D721Med (cell line): ENCODE results near the gene KRTAP4-9.

ENCODE experiments used
- DNase-seq: peaks from one replicate; pipeline ENCODE4 v3.0.0; 2011; ENCODE audit warnings: low spot score; ENCODE audit not compliant: insufficient read length
- FAIRE-seq: peaks from 2 replicates; lab custom pipeline; 2011; peaks lifted over from hg19 to GRCh38; lab: Jason Lieb, UNC
- TF ChIP-seq, protein P1 (sequence below): IDR thresholded peaks from 2 replicates; pipeline ENCODE4 v1.5.1; 2012; ENCODE audit warnings: mild to moderate bottlenecking, control low read depth; ENCODE audit not compliant: insufficient read depth; ENCODE audit errors: missing control alignments

The KRTAP4-9 gene

DNA sequence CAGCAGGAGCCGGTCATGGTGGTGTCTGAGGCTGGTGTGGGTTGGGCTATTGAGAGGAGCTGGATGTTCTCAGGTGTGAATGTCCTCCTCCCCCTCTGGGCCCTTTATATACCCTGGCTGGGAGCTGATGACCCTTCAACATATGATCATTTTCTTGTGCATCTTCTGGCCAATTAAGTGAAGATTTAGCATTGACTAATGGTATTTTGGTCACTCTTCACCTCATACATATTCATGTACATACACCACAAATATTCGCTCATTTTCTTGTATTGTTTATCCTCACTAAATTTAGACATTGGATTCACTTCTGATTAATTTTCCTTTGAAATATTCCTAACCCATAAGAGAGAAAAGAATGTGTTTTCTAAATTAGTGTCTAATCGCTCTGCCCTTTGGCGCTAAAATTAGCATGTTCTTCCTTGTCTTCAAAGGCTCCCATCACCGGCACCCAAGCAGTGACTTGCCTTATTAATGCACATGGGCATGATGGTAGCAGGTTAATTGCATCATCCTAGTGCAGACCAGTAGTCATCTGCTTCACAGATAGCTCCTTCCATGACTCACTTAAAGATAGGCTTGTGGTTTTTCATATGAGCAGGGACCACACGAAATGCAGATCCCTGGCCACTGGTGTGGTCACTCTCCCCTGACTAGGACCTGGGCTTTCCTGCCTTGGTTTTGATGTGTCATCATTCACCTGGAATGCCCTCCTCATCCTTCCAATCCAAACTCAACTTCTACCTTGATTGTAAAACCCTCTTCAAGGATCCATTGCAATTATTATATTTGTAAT lies 39.2 kb upstream of the KRTAP4-9 start, which contains the start of gene KRTAP2-4:
Gene KRTAP2-4, minus strand, starts transcription at position 51 of the 796 bp plus-strand sequence. Its CDS starts 34 bp downstream, at position 17.
- FAIRE-seq (no peak), DNase-seq (no peak)
- TF ChIP-seq, protein P1, sequence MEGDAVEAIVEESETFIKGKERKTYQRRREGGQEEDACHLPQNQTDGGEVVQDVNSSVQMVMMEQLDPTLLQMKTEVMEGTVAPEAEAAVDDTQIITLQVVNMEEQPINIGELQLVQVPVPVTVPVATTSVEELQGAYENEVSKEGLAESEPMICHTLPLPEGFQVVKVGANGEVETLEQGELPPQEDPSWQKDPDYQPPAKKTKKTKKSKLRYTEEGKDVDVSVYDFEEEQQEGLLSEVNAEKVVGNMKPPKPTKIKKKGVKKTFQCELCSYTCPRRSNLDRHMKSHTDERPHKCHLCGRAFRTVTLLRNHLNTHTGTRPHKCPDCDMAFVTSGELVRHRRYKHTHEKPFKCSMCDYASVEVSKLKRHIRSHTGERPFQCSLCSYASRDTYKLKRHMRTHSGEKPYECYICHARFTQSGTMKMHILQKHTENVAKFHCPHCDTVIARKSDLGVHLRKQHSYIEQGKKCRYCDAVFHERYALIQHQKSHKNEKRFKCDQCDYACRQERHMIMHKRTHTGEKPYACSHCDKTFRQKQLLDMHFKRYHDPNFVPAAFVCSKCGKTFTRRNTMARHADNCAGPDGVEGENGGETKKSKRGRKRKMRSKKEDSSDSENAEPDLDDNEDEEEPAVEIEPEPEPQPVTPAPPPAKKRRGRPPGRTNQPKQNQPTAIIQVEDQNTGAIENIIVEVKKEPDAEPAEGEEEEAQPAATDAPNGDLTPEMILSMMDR: no peak

DNA sequence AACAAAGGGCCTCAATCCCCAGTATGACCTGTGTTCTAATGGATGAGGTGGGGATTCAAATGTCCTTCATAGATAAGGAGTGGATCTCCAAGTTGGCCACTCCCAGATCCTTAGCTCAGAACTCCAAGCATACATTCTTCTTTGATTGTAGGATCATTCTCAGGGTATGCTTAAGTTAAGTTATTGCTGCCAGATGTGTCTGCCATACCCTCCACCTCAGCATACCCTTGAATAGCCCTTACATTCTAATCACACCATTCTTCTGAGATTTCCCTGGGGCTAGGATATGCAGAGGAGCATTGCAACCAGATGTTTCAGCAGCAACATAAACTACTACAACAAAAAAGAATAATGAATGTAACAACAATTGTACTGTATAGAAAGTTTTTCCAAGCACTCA lies 37.9 kb upstream of the KRTAP4-9 start:
- no peak for FAIRE-seq
- TF ChIP-seq, protein P1: no peak

DNA sequence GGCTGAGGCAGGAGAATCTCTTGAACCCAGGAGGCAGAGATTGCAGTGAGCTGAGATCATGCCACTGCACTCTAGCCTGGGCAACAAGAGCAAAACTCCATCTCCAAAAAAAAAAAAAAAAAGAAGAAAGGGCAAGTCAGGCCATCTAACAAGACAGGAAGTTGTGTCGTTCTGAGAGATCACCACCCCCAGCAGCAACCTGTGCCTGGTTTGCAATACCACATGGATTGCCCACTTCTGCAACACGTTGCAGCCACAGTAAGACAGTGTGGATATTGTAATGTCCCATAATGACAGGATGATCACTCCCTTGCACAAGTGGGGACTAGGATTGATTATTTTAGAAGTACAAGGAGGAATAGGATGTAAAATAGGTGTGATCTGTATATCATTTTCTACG lies 36.2 kb upstream of the KRTAP4-9 start:
- DNase-seq (no peak), FAIRE-seq (no peak)
- TF ChIP-seq, protein P1: no peak

More for the DNA sequence above, 37.9 kb upstream of the KRTAP4-9 start:
- DNase-seq: no peak

DNA sequence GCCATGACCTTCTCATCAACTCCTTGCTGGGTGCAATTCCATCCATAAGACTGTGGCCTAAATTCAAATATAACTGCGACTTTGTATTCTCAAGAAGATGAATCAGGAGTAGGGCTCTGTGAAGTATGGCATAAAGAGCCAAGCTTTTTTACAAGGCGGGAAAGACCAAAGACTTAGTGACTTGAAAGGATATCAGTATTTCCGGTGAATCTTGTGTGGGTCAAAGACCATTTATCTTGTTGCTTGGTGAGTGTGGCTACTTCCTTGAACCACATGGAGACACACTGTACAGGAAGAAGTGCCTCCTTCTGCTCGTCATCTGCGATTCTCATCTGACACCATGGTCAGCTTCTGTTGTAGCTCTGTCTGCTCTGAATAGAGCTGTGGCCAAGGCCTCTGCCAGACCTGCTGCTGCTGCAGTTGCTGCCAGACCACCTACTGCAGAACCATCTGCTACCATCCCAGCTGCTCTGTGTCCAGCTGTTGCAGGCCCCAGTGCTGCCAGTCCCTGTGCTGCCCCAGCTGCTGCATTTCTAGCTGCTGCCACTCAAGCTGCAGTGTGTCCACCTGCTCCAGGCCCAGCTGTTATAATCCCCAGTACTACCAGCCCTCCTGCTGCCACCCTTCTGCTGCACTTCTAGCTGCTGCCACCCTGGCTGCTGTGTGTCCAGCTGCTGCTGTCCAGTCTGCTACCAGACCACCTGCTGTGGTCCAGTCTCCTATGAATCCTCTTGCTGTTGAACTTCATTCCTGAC lies 33.4 kb upstream of the KRTAP4-9 start:
- TF ChIP-seq, protein P1: no peak
- no peak for DNase-seq
- no peak for FAIRE-seq

DNA sequence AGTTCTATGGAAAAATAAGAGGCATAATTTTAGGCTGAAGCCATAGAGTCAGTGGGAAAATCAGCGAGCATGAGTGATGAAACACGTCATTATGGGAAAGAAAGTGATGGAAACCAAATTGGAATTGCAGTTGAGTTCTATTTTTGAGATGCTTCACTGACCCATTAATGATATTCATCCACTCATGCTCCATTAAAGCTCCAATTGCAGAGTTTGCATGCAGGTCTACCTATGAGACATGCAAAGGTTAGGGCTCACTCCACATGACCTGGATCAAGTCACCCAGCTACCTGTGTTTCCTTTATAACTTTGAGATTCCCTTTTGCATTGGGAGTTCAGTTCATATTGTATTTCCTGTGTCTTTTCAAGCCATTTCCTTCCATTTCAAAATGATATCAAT lies 31.5 kb upstream of the KRTAP4-9 start:
- FAIRE-seq (no peak), DNase-seq (no peak)
- TF ChIP-seq, protein P1: no peak

DNA sequence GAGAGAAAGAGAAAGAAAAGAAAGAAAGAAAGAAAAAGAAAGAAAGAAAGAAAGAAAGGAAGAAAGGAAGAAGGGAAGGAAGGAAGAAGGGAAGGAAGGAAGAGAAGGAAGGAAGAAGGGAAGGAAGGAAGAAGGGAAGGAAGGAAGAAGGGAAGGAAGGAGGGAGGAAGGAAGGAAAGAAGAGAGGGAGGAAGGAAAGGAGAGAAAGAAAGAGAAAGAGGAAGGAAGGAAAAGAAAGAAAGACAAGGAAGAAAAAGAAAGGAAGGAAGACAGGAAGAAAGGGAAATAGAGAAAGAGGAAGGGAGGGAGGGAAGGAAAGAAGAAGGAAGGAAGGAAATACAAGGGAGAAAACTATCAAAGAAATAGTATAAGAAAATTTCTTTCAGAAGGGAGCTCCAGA lies 28.4 kb upstream of the KRTAP4-9 start:
- DNase-seq (no peak), FAIRE-seq (no peak)
- TF ChIP-seq, protein P1: no peak
